ENCODE results near the gene PODXL2.

PODXL2 gene

DNA sequence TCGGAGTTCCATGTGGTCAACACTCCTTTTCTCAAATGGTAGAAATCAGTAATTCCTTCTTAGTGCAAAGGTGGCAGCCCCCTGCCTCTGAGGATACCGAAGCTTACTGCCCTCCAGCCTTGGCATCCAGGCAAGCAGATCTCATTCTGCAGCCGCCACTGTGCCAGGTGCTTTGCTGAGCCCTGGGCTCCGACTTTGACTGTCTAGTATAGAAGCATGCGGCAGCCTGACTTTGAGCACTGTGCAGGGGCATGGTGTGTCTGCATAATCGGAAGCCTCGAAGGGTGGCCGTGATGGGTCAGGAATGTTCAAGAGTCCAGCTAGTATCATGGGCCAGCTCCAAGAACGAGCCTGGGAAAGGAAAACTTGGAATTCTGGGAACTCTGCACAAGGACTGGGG lies 83.5 kb downstream of the PODXL2 start:
- Histone ChIP-seq H3K4me1 (ENCODE audit: control insufficient read depth, insufficient read depth, low read length) (peaks cover 20% of the 10 kb centered on the region), H3K4me3 (ENCODE audit: low read depth, low read length) (no peak overlapping the region), H3K36me3 (ENCODE audit: control insufficient read depth, insufficient read depth, low read length) (no peaks in the 10 kb centered on the region), H3K27ac (ENCODE audit: low read depth, low read length) (no peak overlapping the region), H3K9me3 (ENCODE audit: control insufficient read depth, insufficient read depth, low read depth, low read length) (no peaks in the 10 kb centered on the region), H3K9ac (ENCODE audit: low read length) (no peak overlapping the region), H3K27me3 (ENCODE audit: control insufficient read depth, insufficient read depth, low read length) (peaks cover 4% of the 10 kb centered on the region; the same call in 1 of the 2 replicates)

DNA sequence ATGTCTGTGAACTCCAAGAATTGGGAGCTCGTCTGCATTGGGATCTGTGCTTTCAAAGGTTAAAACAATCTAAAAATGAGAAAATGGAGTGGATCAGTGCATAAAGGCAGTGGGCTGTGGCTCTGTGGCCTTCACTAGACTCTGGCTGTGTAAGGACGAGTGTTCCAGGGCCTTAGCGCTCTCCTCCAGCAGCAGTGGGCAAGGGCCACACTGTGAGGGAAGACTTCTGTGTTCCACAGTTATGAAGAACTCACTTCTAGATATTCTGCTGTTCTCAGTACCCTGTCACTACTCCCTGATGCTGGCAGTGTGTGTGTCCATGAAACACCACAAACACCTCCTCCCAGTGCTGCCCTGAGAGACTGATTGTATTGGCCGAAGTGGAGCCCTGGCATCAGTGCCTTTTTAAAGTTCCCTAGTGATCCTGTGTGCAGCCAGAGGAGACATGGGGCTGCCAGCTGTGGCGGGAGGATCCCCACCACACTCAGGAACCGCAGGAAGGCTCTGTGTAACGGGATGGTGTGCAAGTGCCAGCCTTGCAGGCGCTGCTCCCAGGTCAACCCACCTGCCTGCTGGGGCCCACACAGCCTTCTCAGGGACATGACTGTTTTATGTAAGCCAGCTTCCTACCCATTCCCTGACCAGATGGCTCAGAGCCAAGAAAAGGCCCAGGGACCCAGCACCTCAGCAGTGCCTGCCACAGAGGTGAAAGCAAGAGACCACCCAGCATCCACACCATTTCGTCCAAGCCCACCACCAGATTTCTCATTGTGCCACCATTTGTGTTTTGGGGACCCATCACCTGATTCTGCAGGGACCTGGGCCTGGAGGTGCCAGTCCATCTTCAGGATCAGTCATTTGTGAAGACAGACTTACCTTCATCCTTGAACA lies 84.1 kb downstream of the PODXL2 start:
- Histone ChIP-seq H3K4me3 (ENCODE audit: low read depth, low read length) (no peak overlapping the region), H3K9ac (ENCODE audit: low read length) (no peak overlapping the region), H3K4me1 (ENCODE audit: control insufficient read depth, insufficient read depth, low read length) (peaks cover 14% of the 10 kb centered on the region), H3K27me3 (ENCODE audit: control insufficient read depth, insufficient read depth, low read length) (peaks cover 4% of the 10 kb centered on the region; the same call in 1 of the 2 replicates), H3K27ac (ENCODE audit: low read depth, low read length) (no peak overlapping the region), H3K9me3 (ENCODE audit: control insufficient read depth, insufficient read depth, low read depth, low read length) (no peaks in the 10 kb centered on the region), H3K36me3 (ENCODE audit: control insufficient read depth, insufficient read depth, low read length) (no peaks in the 10 kb centered on the region)

DNA sequence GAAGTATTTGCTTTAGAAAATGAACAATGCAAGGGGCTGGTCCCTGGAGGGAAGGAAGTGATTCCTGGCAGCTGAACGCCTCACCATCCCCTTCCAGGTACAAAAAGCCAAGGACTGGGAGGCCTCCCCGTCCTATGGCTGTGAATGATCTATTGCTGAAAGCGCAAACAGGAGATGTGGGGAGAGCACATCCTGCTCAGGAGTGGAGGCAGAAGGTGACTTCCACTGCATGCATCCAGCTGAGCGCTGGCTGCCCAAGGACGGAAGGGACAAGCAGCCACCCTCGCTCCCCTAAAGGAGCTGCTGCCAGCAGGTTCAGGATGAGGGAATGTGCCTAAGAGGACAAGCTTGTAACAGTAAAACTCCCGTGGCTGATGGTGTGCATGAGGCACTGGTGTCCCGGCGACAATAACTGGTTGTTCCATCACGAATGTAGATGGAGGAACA lies 85.2 kb downstream of the PODXL2 start:
- Histone ChIP-seq H3K4me3 (ENCODE audit: low read depth, low read length) (no peak overlapping the region), H3K9me3 (ENCODE audit: control insufficient read depth, insufficient read depth, low read depth, low read length) (no peaks in the 10 kb centered on the region), H3K9ac (ENCODE audit: low read length) (no peak overlapping the region), H3K4me1 (ENCODE audit: control insufficient read depth, insufficient read depth, low read length) (peaks cover 14% of the 10 kb centered on the region), H3K27me3 (ENCODE audit: control insufficient read depth, insufficient read depth, low read length) (peaks cover 4% of the 10 kb centered on the region; the same call in 1 of the 2 replicates), H3K27ac (ENCODE audit: low read depth, low read length) (no peak overlapping the region), H3K36me3 (ENCODE audit: control insufficient read depth, insufficient read depth, low read length) (no peaks in the 10 kb centered on the region)

DNA sequence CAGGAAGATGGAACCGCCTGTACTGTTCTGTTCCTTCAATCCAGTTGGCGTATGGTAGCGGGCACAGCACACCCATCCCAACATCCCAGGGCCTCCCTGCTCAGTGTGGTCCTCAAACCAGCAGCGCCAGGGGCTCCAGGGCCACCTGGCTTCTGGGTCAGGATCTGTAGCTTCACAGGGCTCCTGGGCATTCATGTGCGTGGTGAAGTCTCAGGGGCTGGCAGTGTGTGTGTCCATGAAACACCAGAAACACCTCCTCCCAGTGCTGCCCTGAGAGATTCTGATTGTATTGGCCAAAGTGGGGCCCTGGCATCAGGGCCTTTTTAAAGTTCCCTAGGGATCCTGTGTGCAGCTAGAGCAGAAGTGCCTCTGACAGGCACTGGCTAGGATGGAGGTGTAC lies 85.9 kb downstream of the PODXL2 start:
- Histone ChIP-seq H3K4me1 (ENCODE audit: control insufficient read depth, insufficient read depth, low read length) (peaks cover 14% of the 10 kb centered on the region), H3K9ac (ENCODE audit: low read length) (no peak overlapping the region), H3K27me3 (ENCODE audit: control insufficient read depth, insufficient read depth, low read length) (peaks cover 4% of the 10 kb centered on the region; the same call in 1 of the 2 replicates), H3K4me3 (ENCODE audit: low read depth, low read length) (no peak overlapping the region), H3K27ac (ENCODE audit: low read depth, low read length) (no peak overlapping the region), H3K36me3 (ENCODE audit: control insufficient read depth, insufficient read depth, low read length) (no peaks in the 10 kb centered on the region), H3K9me3 (ENCODE audit: control insufficient read depth, insufficient read depth, low read depth, low read length) (no peaks in the 10 kb centered on the region)

DNA sequence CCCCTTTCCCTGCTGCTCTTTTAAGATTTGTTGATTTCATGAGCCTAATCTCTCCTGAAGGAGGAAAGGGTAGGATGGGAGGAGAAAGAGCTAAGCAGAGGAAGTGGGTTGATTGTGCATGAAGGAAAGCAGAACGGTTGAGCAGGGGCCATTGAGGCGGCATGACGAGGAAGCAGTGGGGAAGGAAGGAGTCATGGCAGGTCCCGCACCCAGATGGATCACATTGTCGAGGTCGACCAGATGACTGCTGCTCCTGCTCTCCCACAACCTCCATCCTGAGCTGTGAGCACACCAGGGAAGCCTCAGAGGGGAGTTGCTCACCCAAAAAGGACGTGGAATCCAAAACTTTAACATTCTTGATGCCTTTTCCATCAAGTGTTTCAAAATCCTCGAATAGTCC lies 86.5 kb downstream of the PODXL2 start:
- no peak overlapping the region for H3K4me3 ChIP-seq (ENCODE audit: low read depth, low read length)
- H3K4me1 ChIP-seq (ENCODE audit: control insufficient read depth, insufficient read depth, low read length): peaks cover 14% of the 10 kb centered on the region
- H3K36me3 ChIP-seq (ENCODE audit: control insufficient read depth, insufficient read depth, low read length): no peaks in the 10 kb centered on the region
- peaks cover 4% of the 10 kb centered on the region; the same call in 1 of the 2 replicates for H3K27me3 ChIP-seq (ENCODE audit: control insufficient read depth, insufficient read depth, low read length)
- H3K9ac ChIP-seq (ENCODE audit: low read length): no peak overlapping the region
- no peak overlapping the region for H3K27ac ChIP-seq (ENCODE audit: low read depth, low read length)
- H3K9me3 ChIP-seq (ENCODE audit: control insufficient read depth, insufficient read depth, low read depth, low read length): no peaks in the 10 kb centered on the region

DNA sequence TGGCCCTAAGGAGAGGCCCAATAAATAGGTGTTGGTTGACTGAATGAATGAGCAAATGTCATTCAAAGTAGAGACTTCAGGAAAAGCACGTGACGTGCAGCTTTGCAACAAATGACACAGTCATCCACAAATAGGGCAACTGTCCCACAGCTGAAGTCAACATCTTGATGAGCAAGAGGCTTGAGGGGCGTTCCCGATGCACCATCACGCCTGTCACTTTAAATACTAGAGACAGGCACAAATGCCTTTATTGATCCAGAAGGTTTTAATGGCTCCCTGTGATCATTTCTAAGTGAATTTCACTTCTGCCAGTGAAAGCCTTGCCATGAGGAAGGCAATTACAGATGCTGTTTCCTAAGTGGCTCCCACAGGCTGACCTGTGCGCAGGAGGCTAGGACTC lies 87.4 kb downstream of the PODXL2 start:
- peaks cover 4% of the 10 kb centered on the region; the same call in 1 of the 2 replicates for H3K27me3 ChIP-seq (ENCODE audit: control insufficient read depth, insufficient read depth, low read length)
- H3K27ac ChIP-seq (ENCODE audit: low read depth, low read length): no peak overlapping the region
- no peaks in the 10 kb centered on the region for H3K36me3 ChIP-seq (ENCODE audit: control insufficient read depth, insufficient read depth, low read length)
- H3K4me3 ChIP-seq (ENCODE audit: low read depth, low read length): no peak overlapping the region
- H3K9me3 ChIP-seq (ENCODE audit: control insufficient read depth, insufficient read depth, low read depth, low read length): no peaks in the 10 kb centered on the region
- H3K9ac ChIP-seq (ENCODE audit: low read length): no peak overlapping the region
- peaks cover 9% of the 10 kb centered on the region for H3K4me1 ChIP-seq (ENCODE audit: control insufficient read depth, insufficient read depth, low read length)

DNA sequence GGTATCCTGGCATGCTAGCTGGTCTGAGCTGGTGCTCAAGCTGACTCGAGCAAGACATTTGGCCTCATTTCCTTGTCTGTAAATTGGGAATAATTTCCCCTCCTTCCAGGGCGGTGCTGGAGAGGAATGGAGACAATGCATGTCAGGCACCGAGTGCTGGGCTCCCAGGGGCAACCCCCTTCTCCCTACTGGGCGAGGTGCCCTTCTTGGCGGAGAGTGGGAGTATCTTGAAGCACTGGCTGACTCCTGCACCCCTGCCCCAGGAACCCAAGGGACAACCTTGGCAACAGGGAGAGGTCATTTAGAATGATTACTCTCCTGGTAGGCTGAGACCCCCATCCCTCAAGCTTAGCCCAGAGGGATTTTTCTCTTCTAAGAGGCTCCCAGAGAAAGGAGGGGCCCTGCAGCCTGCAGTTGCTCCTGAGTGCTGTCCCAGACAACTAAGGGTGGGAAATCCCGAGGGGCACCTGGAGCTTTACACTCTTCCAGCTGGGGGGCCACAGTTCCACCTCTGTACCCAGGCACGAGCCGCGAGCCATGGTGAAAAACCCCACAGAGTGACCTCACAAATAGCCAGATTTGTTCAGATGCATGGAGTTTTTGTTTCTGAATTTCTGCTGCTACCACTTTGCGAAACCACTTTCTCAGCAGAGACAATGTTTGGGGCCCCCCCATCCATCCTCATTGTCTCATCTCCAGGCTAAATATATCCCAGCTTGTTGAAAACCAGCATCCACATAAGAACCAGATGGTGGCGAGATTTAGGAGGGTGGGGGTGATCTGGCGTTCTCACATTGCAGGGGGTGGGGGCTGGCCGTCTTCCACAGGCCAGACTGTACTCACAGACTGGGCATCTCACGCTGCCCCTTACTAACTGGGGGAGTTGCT lies 88.6 kb downstream of the PODXL2 start:
- Histone ChIP-seq H3K9me3 (ENCODE audit: control insufficient read depth, insufficient read depth, low read depth, low read length) (no peaks in the 10 kb centered on the region), H3K4me1 (ENCODE audit: control insufficient read depth, insufficient read depth, low read length) (peaks cover 14% of the 10 kb centered on the region; the same call in 1 of the 2 replicates), H3K27me3 (ENCODE audit: control insufficient read depth, insufficient read depth, low read length) (peaks cover 4% of the 10 kb centered on the region; the same call in 1 of the 2 replicates), H3K36me3 (ENCODE audit: control insufficient read depth, insufficient read depth, low read length) (no peaks in the 10 kb centered on the region), H3K4me3 (ENCODE audit: low read depth, low read length) (no peak overlapping the region), H3K27ac (ENCODE audit: low read depth, low read length) (no peak overlapping the region), H3K9ac (ENCODE audit: low read length) (no peak overlapping the region)

DNA sequence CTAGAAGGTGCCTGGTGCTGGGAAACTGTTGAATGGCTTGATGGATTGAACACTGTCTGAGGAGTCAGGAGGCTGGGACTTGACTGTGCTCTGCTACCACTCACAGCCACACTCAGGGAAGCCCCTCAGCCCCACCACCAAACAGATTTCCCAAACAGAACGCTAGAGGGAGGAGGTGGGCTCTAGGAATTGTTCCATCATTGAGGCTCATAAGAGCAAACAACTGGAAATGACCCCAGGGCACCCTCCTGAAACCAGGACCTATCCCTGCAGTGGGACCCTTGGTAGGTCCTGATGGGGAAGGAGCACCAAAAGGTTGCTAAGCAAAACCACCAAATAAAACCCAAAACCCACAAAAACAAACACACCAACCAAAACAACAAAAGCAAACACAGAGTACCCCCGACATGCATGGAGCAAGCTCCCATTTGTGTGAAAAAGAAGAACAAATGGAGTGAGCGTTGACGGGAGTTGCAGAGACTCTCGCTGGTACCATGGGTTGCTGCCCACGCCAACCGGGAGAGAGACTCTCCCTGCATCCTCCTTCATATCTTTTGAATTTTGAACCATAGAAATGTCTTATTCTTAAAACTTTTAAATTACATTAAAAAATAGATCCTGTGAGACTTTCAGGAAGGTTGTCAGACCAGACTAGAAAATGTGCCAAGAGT lies 89.4 kb downstream of the PODXL2 start:
- Histone ChIP-seq H3K4me3 (ENCODE audit: low read depth, low read length) (no peak overlapping the region), H3K27me3 (ENCODE audit: control insufficient read depth, insufficient read depth, low read length) (peaks cover 4% of the 10 kb centered on the region; the same call in 1 of the 2 replicates), H3K27ac (ENCODE audit: low read depth, low read length) (no peak overlapping the region), H3K4me1 (ENCODE audit: control insufficient read depth, insufficient read depth, low read length) (peaks cover 22% of the 10 kb centered on the region; the same call in 1 of the 2 replicates), H3K36me3 (ENCODE audit: control insufficient read depth, insufficient read depth, low read length) (no peaks in the 10 kb centered on the region), H3K9ac (ENCODE audit: low read length) (no peak overlapping the region), H3K9me3 (ENCODE audit: control insufficient read depth, insufficient read depth, low read depth, low read length) (no peaks in the 10 kb centered on the region)

DNA sequence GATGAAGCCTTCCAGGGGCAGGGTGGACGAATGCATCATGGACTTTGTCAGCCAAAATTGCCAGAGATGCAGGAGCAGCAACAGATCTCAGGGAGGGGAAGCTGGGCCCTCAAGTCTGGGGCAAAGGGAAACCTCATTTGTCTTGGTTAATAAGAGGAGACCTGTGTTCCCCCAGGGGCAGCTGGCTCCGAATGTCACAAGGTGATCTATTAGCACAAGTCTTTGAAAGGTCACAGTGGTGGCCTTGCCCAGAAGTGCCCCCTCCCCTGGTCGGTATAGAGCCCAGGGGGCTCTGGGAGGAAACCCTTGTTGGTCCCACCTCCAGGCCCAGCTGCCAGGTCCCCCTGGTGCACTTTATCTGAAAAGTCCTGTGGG lies 89.9 kb downstream of the PODXL2 start:
- H3K27me3 ChIP-seq (ENCODE audit: control insufficient read depth, insufficient read depth, low read length): peaks cover 4% of the 10 kb centered on the region; the same call in 1 of the 2 replicates
- H3K4me3 ChIP-seq (ENCODE audit: low read depth, low read length): no peak overlapping the region
- H3K36me3 ChIP-seq (ENCODE audit: control insufficient read depth, insufficient read depth, low read length): no peaks in the 10 kb centered on the region
- H3K9ac ChIP-seq (ENCODE audit: low read length): no peak overlapping the region
- H3K9me3 ChIP-seq (ENCODE audit: control insufficient read depth, insufficient read depth, low read depth, low read length): peaks cover 3% of the 10 kb centered on the region; the same call in 1 of the 2 replicates
- peaks cover 18% of the 10 kb centered on the region; the same call in 1 of the 2 replicates for H3K4me1 ChIP-seq (ENCODE audit: control insufficient read depth, insufficient read depth, low read length)
- H3K27ac ChIP-seq (ENCODE audit: low read depth, low read length): no peak overlapping the region

DNA sequence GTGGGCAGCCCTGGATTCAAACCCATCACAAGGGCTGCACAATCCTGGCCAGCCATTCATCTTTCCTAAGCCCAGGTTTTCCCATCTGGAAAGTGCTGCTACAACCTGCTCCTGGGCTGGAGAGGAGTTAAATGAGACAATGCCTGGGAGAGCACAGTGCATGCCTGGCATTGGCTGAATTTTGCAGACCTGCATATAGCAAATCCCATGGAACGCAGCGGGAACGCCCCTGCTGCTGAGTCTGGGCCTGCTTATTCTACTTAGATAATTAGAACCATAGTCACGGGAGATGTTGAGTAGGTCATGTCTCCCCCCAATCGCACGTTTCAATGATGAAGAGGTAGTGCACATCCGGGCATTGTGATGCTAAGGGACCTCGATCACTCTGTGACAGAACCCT lies 90.4 kb downstream of the PODXL2 start:
- H3K36me3 ChIP-seq (ENCODE audit: control insufficient read depth, insufficient read depth, low read length): no peaks in the 10 kb centered on the region
- H3K9ac ChIP-seq (ENCODE audit: low read length): no peak overlapping the region
- peaks cover 15% of the 10 kb centered on the region; the same call in 1 of the 2 replicates for H3K4me1 ChIP-seq (ENCODE audit: control insufficient read depth, insufficient read depth, low read length)
- no peak overlapping the region for H3K27ac ChIP-seq (ENCODE audit: low read depth, low read length)
- no peak overlapping the region for H3K4me3 ChIP-seq (ENCODE audit: low read depth, low read length)
- H3K27me3 ChIP-seq (ENCODE audit: control insufficient read depth, insufficient read depth, low read length): peaks cover 4% of the 10 kb centered on the region; the same call in 1 of the 2 replicates
- H3K9me3 ChIP-seq (ENCODE audit: control insufficient read depth, insufficient read depth, low read depth, low read length): peaks cover 3% of the 10 kb centered on the region; the same call in 1 of the 2 replicates

Data from HUES6 (cell line).